ENCODE results near the gene MED12. TPM values are rescaled to one million over a fixed set of nuclear protein-coding genes. Genes with fewer than 3 reads are reported as not detected.

MED12 gene
- total RNA-seq, 1 donor from 2014 or later, result 39.3 TPM

DNA sequence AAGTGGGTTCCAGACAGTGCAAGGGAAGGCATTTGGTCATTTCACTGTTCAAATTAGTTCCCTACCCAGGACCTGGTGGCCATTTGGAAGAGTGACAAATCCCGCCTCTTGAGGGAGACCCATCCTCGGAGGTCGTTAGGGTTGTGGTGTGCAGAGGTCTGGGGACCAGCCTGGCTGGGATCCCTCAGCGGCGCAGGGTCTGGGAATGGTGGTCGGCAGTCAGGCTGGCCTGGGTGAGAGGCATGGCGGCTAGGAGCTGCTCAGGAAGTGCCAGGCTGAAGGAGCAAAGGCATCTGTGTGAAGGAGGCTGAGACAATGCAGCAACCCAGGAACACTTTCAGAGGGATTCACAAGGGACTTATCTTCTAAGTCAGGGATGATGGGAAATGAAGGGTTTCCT is 33.0 kb downstream of the MED12 start:
- no peaks in the 10 kb centered on the region for H3K36me3 ChIP-seq
- TF ChIP-seq CTCF (IDR thresholded peaks at IDR 0.05), result no peak
- no peaks in the 10 kb centered on the region for H3K27me3 ChIP-seq
- H3K4me1 ChIP-seq, result no peaks in the 10 kb centered on the region
- H3K27ac ChIP-seq, result no peak overlapping the region
- DNase-seq (ENCODE audit: extremely low spot score in 2 of 2), result no peak
- H3K4me3 ChIP-seq, result no peak overlapping the region
- intact Hi-C loops (cut with DNase I), result no loop called here
- no peaks in the 10 kb centered on the region for H3K9me3 ChIP-seq

DNA sequence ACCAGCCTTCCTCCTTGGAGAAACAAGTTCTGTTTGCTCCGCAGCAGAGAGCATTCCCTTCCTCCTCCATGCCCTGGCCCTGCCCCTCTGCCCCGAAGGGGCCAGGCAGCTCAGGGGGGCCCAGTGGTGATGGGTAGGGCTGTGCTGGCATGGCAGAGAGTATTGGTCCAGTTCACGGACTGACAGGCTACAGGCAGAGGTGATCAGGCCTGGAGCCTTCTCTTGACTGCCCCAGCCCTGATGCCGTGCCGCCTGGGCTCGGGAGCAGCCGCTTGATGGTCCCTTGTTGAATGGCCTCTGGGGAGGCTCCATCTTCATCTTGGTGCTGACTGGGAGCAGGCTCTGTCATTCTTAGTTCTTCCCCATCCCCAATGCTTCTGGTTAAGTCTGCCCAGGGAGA is 35.8 kb downstream of the MED12 start:
- Histone ChIP-seq H3K27ac (no peak overlapping the region), H3K4me3 (no peak overlapping the region), H3K36me3 (no peaks in the 10 kb centered on the region), H3K9me3 (no peaks in the 10 kb centered on the region), H3K27me3 (no peaks in the 10 kb centered on the region), H3K4me1 (no peaks in the 10 kb centered on the region)
- intact Hi-C loops (cut with DNase I), result no loop called here
- TF ChIP-seq POLR2A (IDR thresholded peaks at IDR 0.05), result no peak
- no peak for DNase-seq (ENCODE audit: extremely low spot score in 2 of 2)

DNA sequence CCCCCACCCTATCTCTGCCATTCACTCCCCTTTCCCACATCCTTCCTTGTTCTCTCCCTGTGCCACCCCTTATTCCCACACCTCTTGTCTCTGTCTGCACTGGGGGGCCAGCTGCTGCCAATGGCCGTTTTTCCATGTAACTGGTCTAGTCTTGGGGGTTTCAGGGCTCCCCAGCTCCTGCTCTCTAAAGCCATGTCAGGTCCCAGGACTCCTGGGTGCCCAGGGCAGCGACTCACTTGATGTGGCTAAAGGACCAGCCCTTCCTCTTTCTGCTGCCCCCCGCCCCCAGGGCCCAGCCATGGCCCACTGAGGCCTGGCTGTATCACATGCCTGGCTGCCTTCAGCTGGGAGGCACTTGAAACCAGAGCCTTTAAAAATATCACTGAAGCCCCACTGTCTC is 36.2 kb downstream of the MED12 start:
- Histone ChIP-seq H3K36me3 (no peaks in the 10 kb centered on the region), H3K27ac (no peak overlapping the region), H3K27me3 (no peaks in the 10 kb centered on the region), H3K4me3 (no peak overlapping the region), H3K9me3 (no peaks in the 10 kb centered on the region), H3K4me1 (no peaks in the 10 kb centered on the region)
- no peak for TF ChIP-seq CTCF (IDR thresholded peaks at IDR 0.05)
- TF ChIP-seq POLR2A (IDR thresholded peaks at IDR 0.05), result no peak
- no peak for TF ChIP-seq POLR2AphosphoS5 (IDR thresholded peaks at IDR 0.05; ENCODE audit: insufficient read depth in 1 of 2, low read depth in 1 of 2)
- DNase-seq (ENCODE audit: extremely low spot score in 2 of 2), result no peak
- intact Hi-C loops (cut with DNase I), result no loop called here

GRCh38 chrX:71158603-71159002 is 40.2 kb downstream of the MED12 start:
- no peaks in the 10 kb centered on the region for H3K9me3 ChIP-seq
- no peak for TF ChIP-seq POLR2AphosphoS5 (IDR thresholded peaks at IDR 0.05; ENCODE audit: insufficient read depth in 1 of 2, low read depth in 1 of 2)
- no peak for TF ChIP-seq CTCF (IDR thresholded peaks at IDR 0.05)
- no peak for TF ChIP-seq POLR2A (IDR thresholded peaks at IDR 0.05)
- H3K27me3 ChIP-seq, result no peaks in the 10 kb centered on the region
- intact Hi-C loops (cut with DNase I), result no loop called here
- no peak for DNase-seq (ENCODE audit: extremely low spot score in 2 of 2)
- no peaks in the 10 kb centered on the region for H3K4me1 ChIP-seq
- H3K4me3 ChIP-seq, result no peak overlapping the region
- H3K27ac ChIP-seq, result no peak overlapping the region
- no peaks in the 10 kb centered on the region for H3K36me3 ChIP-seq

DNA sequence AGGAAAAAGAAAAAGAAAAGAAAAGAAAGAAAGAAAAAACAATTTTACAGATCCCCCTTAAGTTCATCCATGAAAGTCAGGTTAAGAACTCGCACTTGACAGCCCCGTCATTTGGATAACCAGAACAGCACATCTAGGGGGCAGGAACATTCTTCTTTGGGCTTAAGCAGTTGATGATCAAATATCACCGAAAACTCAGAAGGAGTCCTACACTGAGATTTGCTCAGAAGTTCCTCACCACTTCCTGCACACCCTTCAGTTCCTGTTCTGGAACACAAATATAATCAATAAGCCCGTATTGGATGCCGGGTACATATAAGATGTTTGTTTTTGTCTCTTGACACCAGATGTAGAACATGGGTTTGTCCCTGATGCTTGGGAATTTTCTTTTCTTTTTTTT is 40.9 kb downstream of the MED12 start:
- Histone ChIP-seq H3K27me3 (no peaks in the 10 kb centered on the region), H3K27ac (no peak overlapping the region), H3K9me3 (no peaks in the 10 kb centered on the region), H3K36me3 (no peaks in the 10 kb centered on the region), H3K4me1 (no peaks in the 10 kb centered on the region), H3K4me3 (no peak overlapping the region)
- intact Hi-C loops (cut with DNase I), result no loop called here
- DNase-seq (ENCODE audit: extremely low spot score in 2 of 2), result no peak
- no peak for TF ChIP-seq POLR2AphosphoS5 (IDR thresholded peaks at IDR 0.05; ENCODE audit: insufficient read depth in 1 of 2, low read depth in 1 of 2)

DNA sequence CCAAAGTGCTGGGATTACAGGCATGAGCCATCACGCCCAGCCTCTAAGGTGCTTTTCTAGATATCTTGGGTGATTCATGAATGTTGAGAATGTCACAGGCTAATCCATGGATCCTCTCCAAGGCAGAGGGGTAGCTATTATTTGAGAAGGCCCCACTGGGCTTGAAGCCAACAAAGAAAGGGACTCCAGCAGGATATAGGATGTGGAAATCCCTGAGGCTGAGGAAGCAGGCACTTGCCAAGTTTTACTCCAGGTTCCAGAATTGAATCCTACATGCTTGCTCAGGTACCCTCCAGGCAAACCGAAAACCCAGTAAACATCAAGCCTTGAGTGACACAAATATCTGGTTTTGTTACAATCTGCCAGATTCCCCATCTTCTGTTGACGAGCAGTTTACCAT is 42.1 kb downstream of the MED12 start:
- intact Hi-C loops (cut with DNase I), result no loop called here

More for the DNA sequence above, 42.1 kb downstream of the MED12 start:
- no peaks in the 10 kb centered on the region for H3K9me3 ChIP-seq
- no peak overlapping the region for H3K4me3 ChIP-seq
- no peak for TF ChIP-seq POLR2AphosphoS5 (IDR thresholded peaks at IDR 0.05; ENCODE audit: insufficient read depth in 1 of 2, low read depth in 1 of 2)
- TF ChIP-seq POLR2A (IDR thresholded peaks at IDR 0.05), result no peak
- TF ChIP-seq CTCF (IDR thresholded peaks at IDR 0.05), result no peak
- no peaks in the 10 kb centered on the region for H3K27me3 ChIP-seq
- DNase-seq (ENCODE audit: extremely low spot score in 2 of 2), result no peak
- H3K4me1 ChIP-seq, result no peaks in the 10 kb centered on the region
- no peaks in the 10 kb centered on the region for H3K36me3 ChIP-seq
- no peak overlapping the region for H3K27ac ChIP-seq
